WERI-Rb-1 (cell line): ENCODE results near the gene KREMEN1.

Experiments
- DNase-seq: peaks from one replicate; pipeline ENCODE4 v3.0.0-alpha.2; 2020
- H3K27ac ChIP-seq: fragments of 250-450 bp; sonication (Bioruptor Pico); 2 replicates; pipeline ENCODE4 v1.5.1; 2020; ENCODE audit warnings: mild to moderate bottlenecking, moderate library complexity
- H3K27me3 ChIP-seq: fragments of 250-450 bp; sonication (Bioruptor Pico); 2 replicates; pipeline ENCODE4 v1.5.1; 2021; ENCODE audit warnings: mild to moderate bottlenecking, low read depth, moderate library complexity; ENCODE audit not compliant: insufficient read depth, severe bottlenecking
- H3K36me3 ChIP-seq: fragments of 250-450 bp; sonication (Bioruptor Pico); 2 replicates; pipeline ENCODE4 v1.5.1; 2020; ENCODE audit warnings: mild to moderate bottlenecking, moderate library complexity
- H3K4me3 ChIP-seq: 2 replicates; pipeline ENCODE4 v1.5.1; 2011; ENCODE audit warnings: low read depth, mild to moderate bottlenecking, control low read depth, low read length
- H3K9me3 ChIP-seq: fragments of 250-450 bp; sonication (Bioruptor Pico); 2 replicates; pipeline ENCODE4 v1.5.1; 2021; ENCODE audit warnings: mild to moderate bottlenecking, moderate library complexity; ENCODE audit not compliant: severe bottlenecking
- TF ChIP-seq, protein P1 (sequence below): IDR thresholded peaks from 2 replicates; pipeline ENCODE4 v1.5.1; 2011; ENCODE audit warnings: low read depth, mild to moderate bottlenecking, control low read depth, inconsistent platforms, low read length

Gene KREMEN1

DNA sequence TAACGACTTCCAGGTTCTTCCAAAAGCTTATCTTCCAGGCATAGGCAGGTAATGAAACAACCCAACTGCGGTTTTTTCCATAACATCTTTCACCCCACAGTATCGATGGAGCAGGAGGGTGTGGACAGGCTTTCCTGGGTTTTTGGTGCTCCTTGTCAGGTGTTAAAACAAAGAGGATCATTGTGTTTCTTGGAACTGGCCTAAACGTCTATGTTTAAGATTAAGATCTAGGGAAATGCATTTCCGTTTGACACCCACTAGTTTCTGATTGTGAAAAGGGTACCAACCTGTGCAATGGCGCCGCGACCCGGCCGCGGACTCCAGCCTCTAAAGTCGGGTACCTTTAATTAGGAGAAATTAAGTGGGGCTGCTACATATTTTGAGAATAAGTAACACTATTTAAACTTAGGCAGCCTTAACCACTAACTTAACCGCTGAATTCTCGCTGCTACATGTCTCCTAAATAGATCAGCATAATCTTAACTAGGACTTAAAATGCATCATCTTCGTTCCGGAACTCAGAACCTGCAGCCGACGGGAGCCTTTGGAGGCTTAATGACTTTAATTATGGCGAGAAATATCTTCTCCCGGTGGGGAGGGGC is 42.7 kb upstream of the KREMEN1 start:
- no peak for DNase-seq
- no peaks in the 10 kb centered on the region for H3K9me3 ChIP-seq
- no peak overlapping the region for H3K27ac ChIP-seq
- H3K36me3 ChIP-seq, result peaks cover 6% of the 10 kb centered on the region; the same call in 1 of the 2 replicates
- TF ChIP-seq, protein P1, sequence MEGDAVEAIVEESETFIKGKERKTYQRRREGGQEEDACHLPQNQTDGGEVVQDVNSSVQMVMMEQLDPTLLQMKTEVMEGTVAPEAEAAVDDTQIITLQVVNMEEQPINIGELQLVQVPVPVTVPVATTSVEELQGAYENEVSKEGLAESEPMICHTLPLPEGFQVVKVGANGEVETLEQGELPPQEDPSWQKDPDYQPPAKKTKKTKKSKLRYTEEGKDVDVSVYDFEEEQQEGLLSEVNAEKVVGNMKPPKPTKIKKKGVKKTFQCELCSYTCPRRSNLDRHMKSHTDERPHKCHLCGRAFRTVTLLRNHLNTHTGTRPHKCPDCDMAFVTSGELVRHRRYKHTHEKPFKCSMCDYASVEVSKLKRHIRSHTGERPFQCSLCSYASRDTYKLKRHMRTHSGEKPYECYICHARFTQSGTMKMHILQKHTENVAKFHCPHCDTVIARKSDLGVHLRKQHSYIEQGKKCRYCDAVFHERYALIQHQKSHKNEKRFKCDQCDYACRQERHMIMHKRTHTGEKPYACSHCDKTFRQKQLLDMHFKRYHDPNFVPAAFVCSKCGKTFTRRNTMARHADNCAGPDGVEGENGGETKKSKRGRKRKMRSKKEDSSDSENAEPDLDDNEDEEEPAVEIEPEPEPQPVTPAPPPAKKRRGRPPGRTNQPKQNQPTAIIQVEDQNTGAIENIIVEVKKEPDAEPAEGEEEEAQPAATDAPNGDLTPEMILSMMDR, result no peak
- no peaks in the 10 kb centered on the region for H3K27me3 ChIP-seq
- H3K4me3 ChIP-seq, result no peak overlapping the region

DNA sequence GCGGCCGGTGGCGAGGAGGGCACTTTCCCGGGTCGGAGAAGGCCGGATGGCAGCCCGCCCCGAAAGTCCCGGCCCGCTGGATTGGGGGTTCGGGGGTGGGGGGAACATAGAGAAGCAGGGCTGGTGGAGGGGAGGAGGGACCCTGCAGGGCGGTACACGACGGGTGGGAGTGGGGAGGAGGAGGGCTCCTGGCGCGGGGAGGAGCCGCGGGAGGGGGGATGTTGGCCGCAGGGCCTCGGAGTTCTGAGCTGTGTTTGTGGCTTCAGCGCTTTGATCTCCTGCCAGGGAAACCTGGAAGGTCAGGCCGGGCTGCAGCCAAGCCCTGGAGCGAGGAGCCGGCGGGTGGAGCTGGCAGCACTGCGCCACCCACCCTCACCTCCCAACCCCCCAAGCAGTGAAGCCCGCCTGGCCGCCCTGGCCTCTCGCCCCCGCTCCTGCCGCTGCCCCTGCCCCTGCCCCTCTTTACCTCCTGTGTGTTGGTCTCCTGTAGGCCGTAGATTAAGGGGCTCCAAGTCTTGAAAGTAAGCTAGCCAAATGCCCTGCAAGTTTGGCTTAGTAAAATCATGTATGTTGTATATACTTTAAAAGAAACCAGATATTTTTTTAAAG is 42.1 kb upstream of the KREMEN1 start:
- H3K4me3 ChIP-seq, result no peak overlapping the region

DNA sequence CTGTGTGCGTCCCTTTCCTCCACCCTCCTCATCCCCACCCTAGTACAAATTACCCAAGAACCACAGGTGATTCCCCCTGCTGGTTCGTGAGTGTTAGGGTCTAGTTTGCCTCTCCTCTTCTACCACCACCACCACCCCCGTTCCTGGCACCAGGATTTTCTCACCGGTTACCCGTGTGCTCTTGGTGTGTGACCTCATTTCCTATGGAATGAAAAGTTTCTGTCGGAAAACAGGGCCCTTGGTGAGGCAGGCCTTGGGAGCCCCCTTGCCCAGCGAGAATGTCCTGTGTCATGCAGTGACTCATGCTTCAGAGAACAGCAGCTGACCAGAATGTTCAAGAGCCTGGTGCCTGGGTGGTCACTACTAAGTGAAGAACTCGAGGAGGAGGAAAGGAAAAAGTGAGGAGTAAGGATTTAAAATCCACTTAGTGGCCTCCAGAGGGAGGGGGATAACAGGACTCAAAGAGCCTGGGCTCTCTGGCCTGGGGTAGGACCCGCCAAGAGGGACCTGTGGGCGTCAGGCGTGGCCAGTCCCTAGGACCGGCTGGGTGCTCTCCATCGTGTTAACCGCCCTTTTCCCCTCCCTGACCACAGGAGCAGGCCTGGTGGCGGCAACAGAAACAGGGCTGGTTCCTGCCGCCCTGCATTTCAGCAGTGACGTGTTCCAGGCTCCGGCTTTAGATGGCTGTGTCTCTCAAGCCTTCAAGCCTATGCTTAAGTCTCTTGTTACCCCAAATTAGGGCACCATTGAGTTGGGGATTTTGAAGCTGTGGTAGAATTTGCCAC is 41.4 kb upstream of the KREMEN1 start:
- no peaks in the 10 kb centered on the region for H3K27me3 ChIP-seq
- TF ChIP-seq, protein P1, result no peak
- H3K4me3 ChIP-seq, result no peak overlapping the region
- no peak for DNase-seq
- H3K36me3 ChIP-seq, result peaks cover 6% of the 10 kb centered on the region; the same call in 1 of the 2 replicates
- H3K9me3 ChIP-seq, result no peaks in the 10 kb centered on the region
- no peak overlapping the region for H3K27ac ChIP-seq

More for the DNA sequence above, 42.1 kb upstream of the KREMEN1 start:
- H3K27me3 ChIP-seq, result no peaks in the 10 kb centered on the region
- no peak for DNase-seq
- TF ChIP-seq, protein P1, result no peak
- no peak overlapping the region for H3K27ac ChIP-seq
- H3K36me3 ChIP-seq, result peaks cover 6% of the 10 kb centered on the region; the same call in 1 of the 2 replicates
- no peaks in the 10 kb centered on the region for H3K9me3 ChIP-seq

DNA sequence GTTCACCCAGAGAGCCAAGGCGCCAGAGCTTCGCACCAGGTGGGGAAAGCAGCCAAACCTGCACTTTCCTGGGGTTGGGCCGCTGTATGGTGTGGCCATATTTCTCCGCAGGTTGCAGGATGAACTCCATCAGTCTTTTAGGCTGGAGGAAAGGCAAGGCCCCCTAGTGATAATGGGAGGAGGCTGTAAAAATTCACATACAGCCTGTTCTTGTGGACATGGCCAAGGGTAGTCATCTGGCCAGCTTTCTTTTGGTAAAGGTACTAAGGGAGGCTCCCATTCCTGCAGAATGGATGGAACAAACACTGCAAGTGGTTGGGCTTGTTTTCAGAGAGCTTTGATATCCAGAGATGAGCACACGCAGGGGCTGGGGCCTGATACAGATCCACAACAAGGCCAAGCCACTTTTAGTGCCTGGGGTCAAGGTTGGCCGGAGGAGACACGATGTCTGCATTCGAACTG is 40.8 kb upstream of the KREMEN1 start:
- no peak for DNase-seq
- H3K4me3 ChIP-seq, result no peak overlapping the region
- TF ChIP-seq, protein P1, result no peak
- H3K27ac ChIP-seq, result no peak overlapping the region
- peaks cover 3% of the 10 kb centered on the region; the same call in 1 of the 2 replicates for H3K36me3 ChIP-seq
- H3K27me3 ChIP-seq, result no peaks in the 10 kb centered on the region
- no peaks in the 10 kb centered on the region for H3K9me3 ChIP-seq

DNA sequence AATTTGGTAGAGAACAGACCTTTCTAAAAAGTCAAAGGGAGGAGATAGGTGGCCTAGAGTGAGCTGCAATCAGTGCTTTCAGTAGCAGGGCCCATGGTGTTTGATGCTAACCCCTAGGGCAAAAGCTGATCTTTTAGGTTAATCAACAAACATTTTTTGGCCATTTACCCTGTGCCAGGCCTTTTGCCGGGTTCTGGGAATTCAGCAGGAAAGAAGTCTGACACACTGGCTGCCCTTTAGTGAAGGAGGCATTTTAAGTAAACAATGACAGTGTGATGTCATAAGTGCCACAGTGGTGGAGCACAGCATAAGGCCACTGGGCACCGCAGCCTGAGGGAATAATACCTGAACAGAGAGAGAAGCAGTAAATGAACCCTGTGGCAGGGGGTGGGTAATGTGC is 40.3 kb upstream of the KREMEN1 start:
- peaks cover 3% of the 10 kb centered on the region; the same call in 1 of the 2 replicates for H3K36me3 ChIP-seq
- no peak overlapping the region for H3K4me3 ChIP-seq
- H3K9me3 ChIP-seq, result no peaks in the 10 kb centered on the region
- H3K27ac ChIP-seq, result no peak overlapping the region
- TF ChIP-seq, protein P1, result no peak
- H3K27me3 ChIP-seq, result no peaks in the 10 kb centered on the region
- no peak for DNase-seq
